ENCODE data around the gene SIRT1. TPM values are rescaled to one million over a fixed set of nuclear protein-coding genes. Genes with fewer than 3 reads are reported as not detected.

SIRT1 gene
- polyA plus RNA-seq, 3 donors = 4.4 to 8.4 (median 8.3) TPM

DNA sequence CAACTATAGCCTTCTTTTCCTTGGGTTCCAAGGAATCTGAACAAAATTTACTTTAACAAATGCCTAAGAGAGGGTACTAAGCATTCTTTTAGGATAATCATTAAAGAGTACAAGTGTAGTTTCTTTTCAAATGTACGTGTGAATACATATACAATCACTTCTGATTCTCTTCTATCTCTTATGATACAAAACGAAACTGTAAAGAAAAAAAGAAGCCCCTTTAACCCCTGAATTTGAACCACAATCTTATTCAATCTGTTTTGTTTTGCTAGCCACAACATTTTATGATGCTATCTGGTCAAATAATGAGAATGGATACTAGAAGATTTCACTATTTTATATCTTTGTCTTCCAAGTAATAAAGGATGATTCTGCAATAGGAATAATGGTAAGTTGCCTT is 48.7 kb downstream of the SIRT1 start:
- Histone ChIP-seq H4K20me1 (ENCODE audit: insufficient read depth, low read length) (no peaks in the 10 kb centered on the region), H3K4me3 (replicated peaks in 1 of 3; ENCODE audit: low read depth in 2 of 3, low read length in 3 of 3) (no peak overlapping the region), H3K4me2 (replicated peaks; ENCODE audit: extremely low read depth, low read length, poor library complexity, severe bottlenecking) (no peak overlapping the region), H2AFZ (ENCODE audit: insufficient read depth, low read depth, low read length, poor library complexity, severe bottlenecking) (no peak overlapping the region), H3K27ac (ENCODE audit: low read depth in 1 of 2, low read length in 2 of 2) (no peak overlapping the region), H3K27me3 (ENCODE audit: control insufficient read depth in 2 of 2, insufficient read depth in 2 of 2, low read length in 2 of 2) (no peaks in the 10 kb centered on the region), H3K9ac (ENCODE audit: insufficient read depth, low read length, poor library complexity, severe bottlenecking) (no peak overlapping the region), H3K36me3 (replicated peaks in 1 of 2; ENCODE audit: control insufficient read depth in 1 of 2, insufficient read depth in 2 of 2, low read length in 2 of 2) (peaks cover 46 to 80% of the 10 kb centered on the region in 2 donors), H3K4me1 (ENCODE audit: control insufficient read depth in 1 of 2, insufficient read depth in 2 of 2, low read length in 2 of 2) (peaks cover 12 to 14% of the 10 kb centered on the region in 2 donors), H3K79me2 (ENCODE audit: insufficient read depth, low read length) (no peaks in the 10 kb centered on the region), H3K9me3 (replicated peaks in 1 of 2; ENCODE audit: control insufficient read depth in 1 of 2, insufficient read depth in 1 of 2, low read length in 2 of 2) (no peaks in the 10 kb centered on the region)
- Mint-ChIP-seq H3K27ac (no peak overlapping the region), H3K9me3 (peaks cover 0 to 1% (median 0%) of the 10 kb centered on the region in 7 donors), H3K4me3 (no peak overlapping the region), H3K4me1 (peaks cover 14% of the 10 kb centered on the region), H3K27me3 (ENCODE audit: low read depth in 3 of 3) (no peaks in the 10 kb centered on the region), H3K36me3 (peaks cover 46 to 77% of the 10 kb centered on the region in 2 donors)
- intact Hi-C loops (cut with micrococcal nuclease) = no loop called here
- DNase-seq = no peak
- WGBS (ENCODE audit: insufficient coverage) = no CpG with 5 or more reads among the region's 2 CpGs
- TF ChIP-seq, protein P1, sequence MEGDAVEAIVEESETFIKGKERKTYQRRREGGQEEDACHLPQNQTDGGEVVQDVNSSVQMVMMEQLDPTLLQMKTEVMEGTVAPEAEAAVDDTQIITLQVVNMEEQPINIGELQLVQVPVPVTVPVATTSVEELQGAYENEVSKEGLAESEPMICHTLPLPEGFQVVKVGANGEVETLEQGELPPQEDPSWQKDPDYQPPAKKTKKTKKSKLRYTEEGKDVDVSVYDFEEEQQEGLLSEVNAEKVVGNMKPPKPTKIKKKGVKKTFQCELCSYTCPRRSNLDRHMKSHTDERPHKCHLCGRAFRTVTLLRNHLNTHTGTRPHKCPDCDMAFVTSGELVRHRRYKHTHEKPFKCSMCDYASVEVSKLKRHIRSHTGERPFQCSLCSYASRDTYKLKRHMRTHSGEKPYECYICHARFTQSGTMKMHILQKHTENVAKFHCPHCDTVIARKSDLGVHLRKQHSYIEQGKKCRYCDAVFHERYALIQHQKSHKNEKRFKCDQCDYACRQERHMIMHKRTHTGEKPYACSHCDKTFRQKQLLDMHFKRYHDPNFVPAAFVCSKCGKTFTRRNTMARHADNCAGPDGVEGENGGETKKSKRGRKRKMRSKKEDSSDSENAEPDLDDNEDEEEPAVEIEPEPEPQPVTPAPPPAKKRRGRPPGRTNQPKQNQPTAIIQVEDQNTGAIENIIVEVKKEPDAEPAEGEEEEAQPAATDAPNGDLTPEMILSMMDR (IDR thresholded peaks at IDR 0.05) = no peak

DNA sequence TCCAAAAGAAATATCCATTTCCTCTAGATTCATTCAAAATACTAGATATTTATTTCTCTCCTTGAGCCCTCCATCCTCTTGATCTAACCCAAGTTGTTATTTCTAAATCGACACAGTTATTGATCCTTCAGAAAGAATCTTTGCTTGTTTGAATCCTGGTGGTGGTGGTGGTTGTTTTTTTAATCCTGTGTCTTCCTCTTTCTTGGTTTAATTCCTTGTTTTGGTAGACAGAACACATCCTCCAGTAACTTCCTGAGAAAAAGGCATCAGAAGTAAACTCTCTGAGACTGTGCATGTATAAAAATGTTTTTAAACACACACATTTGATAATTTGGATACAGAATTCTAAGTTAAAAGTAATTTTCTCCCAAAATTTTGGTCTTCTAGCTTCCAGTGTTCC is 49.9 kb downstream of the SIRT1 start:
- peak; percentile 3 to 6 (median 5) for DNase-seq
- peaks cover 12 to 14% of the 10 kb centered on the region in 2 donors for H3K4me1 ChIP-seq (ENCODE audit: control insufficient read depth in 1 of 2, insufficient read depth in 2 of 2, low read length in 2 of 2)
- H3K36me3 Mint-ChIP-seq = peaks cover 42 to 76% of the 10 kb centered on the region in 2 donors
- H3K27ac ChIP-seq (ENCODE audit: low read depth in 1 of 2, low read length in 2 of 2) = peak overlapping the region in 1 of 2 donors; percentile 79
- H3K27me3 ChIP-seq (ENCODE audit: control insufficient read depth in 2 of 2, insufficient read depth in 2 of 2, low read length in 2 of 2) = no peaks in the 10 kb centered on the region
- H3K4me3 Mint-ChIP-seq = peak overlapping the region; percentile 9 to 90
- H3K27me3 Mint-ChIP-seq (ENCODE audit: low read depth in 3 of 3) = no peaks in the 10 kb centered on the region
- peaks cover 14% of the 10 kb centered on the region for H3K4me1 Mint-ChIP-seq
- H3K9me3 Mint-ChIP-seq = no peaks in the 10 kb centered on the region
- peak overlapping the region; percentile 39 for H3K9ac ChIP-seq (ENCODE audit: insufficient read depth, low read length, poor library complexity, severe bottlenecking)
- peak overlapping the region in 1 of 3 experiments; percentile 55 for H3K4me3 ChIP-seq (replicated peaks in 1 of 3; ENCODE audit: low read depth in 2 of 3, low read length in 3 of 3)
- no peaks in the 10 kb centered on the region for H3K9me3 ChIP-seq (replicated peaks in 1 of 2; ENCODE audit: control insufficient read depth in 1 of 2, insufficient read depth in 1 of 2, low read length in 2 of 2)
- H4K20me1 ChIP-seq (ENCODE audit: insufficient read depth, low read length) = no peaks in the 10 kb centered on the region
- no CpG with 5 or more reads among the region's 1 CpG for WGBS (ENCODE audit: insufficient coverage)
- H3K36me3 ChIP-seq (replicated peaks in 1 of 2; ENCODE audit: control insufficient read depth in 1 of 2, insufficient read depth in 2 of 2, low read length in 2 of 2) = peaks cover 48 to 82% of the 10 kb centered on the region in 2 donors
- no peaks in the 10 kb centered on the region for H3K79me2 ChIP-seq (ENCODE audit: insufficient read depth, low read length)
- intact Hi-C loops (cut with micrococcal nuclease) = no loop called here
- TF ChIP-seq, protein P1 (IDR thresholded peaks at IDR 0.05) = no peak
- peak overlapping the region; percentile 67 for H3K4me2 ChIP-seq (replicated peaks; ENCODE audit: extremely low read depth, low read length, poor library complexity, severe bottlenecking)
- H2AFZ ChIP-seq (ENCODE audit: insufficient read depth, low read depth, low read length, poor library complexity, severe bottlenecking) = peak overlapping the region; percentile 59
- H3K27ac Mint-ChIP-seq = peak overlapping the region; percentile 79 to 88 (median 86)

Data from CD14-positive monocyte (primary cell).